ENCODE data around the gene COL19A1.

DNA sequence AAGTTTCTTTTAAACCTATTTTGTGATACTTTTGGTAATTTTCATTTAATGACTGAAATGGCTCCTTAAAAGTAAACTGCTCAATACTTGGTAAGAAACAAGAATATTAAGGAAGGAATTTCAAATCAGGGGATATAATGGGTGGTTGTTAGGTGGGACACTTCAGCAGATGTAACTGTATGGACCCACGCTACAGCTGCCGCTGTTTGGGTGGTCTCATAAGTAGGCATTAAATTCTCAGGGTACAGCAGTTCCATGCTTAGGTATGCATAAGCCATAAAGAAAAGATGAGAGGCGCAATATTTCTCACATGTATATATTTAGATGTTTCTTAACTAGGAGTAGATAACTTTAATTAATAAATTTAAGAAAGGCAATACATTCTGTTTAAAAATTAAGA lies 35.0 kb downstream of the COL19A1 start:
- TF ChIP-seq, protein P1, sequence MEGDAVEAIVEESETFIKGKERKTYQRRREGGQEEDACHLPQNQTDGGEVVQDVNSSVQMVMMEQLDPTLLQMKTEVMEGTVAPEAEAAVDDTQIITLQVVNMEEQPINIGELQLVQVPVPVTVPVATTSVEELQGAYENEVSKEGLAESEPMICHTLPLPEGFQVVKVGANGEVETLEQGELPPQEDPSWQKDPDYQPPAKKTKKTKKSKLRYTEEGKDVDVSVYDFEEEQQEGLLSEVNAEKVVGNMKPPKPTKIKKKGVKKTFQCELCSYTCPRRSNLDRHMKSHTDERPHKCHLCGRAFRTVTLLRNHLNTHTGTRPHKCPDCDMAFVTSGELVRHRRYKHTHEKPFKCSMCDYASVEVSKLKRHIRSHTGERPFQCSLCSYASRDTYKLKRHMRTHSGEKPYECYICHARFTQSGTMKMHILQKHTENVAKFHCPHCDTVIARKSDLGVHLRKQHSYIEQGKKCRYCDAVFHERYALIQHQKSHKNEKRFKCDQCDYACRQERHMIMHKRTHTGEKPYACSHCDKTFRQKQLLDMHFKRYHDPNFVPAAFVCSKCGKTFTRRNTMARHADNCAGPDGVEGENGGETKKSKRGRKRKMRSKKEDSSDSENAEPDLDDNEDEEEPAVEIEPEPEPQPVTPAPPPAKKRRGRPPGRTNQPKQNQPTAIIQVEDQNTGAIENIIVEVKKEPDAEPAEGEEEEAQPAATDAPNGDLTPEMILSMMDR (IDR thresholded peaks at IDR 0.05): no peak
- TF ChIP-seq POLR2A (IDR thresholded peaks at IDR 0.05) (no peak), POLR2AphosphoS5 (IDR thresholded peaks at IDR 0.05; ENCODE audit: insufficient read depth in 1 of 2, low read depth in 1 of 2) (no peak)

Measured in vagina (tissue), 2 donors.